ENCODE results near the gene SCYGR8. TPM values are rescaled to one million over a fixed set of nuclear protein-coding genes. Genes with fewer than 3 reads are reported as not detected.
"Not testable (repeated sequence)": the region's sequence is repeated elsewhere in the genome, so short reads cannot be mapped to it uniquely, and the experiment has no call there.

The SCYGR8 gene
- total RNA-seq, 5 donors from 2014 or later (not counting 1 experiment from before 2014, with no cell fraction given), result not detected

- CTCF ChIA-PET, result no interaction called here
- H3K36me3 Mint-ChIP-seq, result no peaks in the 10 kb centered on the region
- no peak overlapping the region for H3K4me3 Mint-ChIP-seq
- Histone ChIP-seq H3K9me3 (no peaks in the 10 kb centered on the region), H3K27me3 (replicated peaks in 1 of 2; ENCODE audit: control insufficient read depth in 2 of 2, extremely low read depth in 1 of 2, insufficient read depth in 2 of 2, low read length in 1 of 2) (peaks cover 8 to 13% of the 10 kb centered on the region in 2 experiments), H3K36me3 (ENCODE audit: control insufficient read depth in 2 of 2, extremely low read depth in 1 of 2, insufficient read depth in 1 of 2, low read length in 1 of 2) (no peaks in the 10 kb centered on the region), H3K27ac (ENCODE audit: low read length) (no peak overlapping the region), H3K4me1 (ENCODE audit: control insufficient read depth in 1 of 2, extremely low read depth in 1 of 2, insufficient read depth in 2 of 2, low read length in 2 of 2) (peaks cover 0 to 5% of the 10 kb centered on the region in 2 experiments), H3K4me3 (ENCODE audit: control insufficient read depth in 1 of 2, extremely low read depth in 1 of 2, low read length in 1 of 2) (no peak overlapping the region)
- peaks cover 0 to 10% (median 0%) of the 10 kb centered on the region in 3 donors for H3K4me1 Mint-ChIP-seq
- no peak for ATAC-seq (replicated peaks in 1 of 4)
- POLR2A ChIA-PET, result no interaction called here
- H3K27me3 Mint-ChIP-seq, result peaks cover 22 to 30% of the 10 kb centered on the region in 2 donors
- 83% methylated on average over 1 of the region's 4 CpGs for WGBS (ENCODE audit: insufficient coverage)
- no peak overlapping the region for H3K27ac Mint-ChIP-seq
- DNase-seq, result no peak
- no peaks in the 10 kb centered on the region for H3K9me3 Mint-ChIP-seq
Observed at GRCh38 chr2:227720680-227721079, 25.0 kb upstream of the SCYGR8 start.

GRCh38 chr2:227722821-227723220 lies 22.9 kb upstream of the SCYGR8 start:
- H3K9me3 ChIP-seq; ATAC-seq (replicated peaks in 1 of 4); H3K27ac Mint-ChIP-seq; H3K9me3 Mint-ChIP-seq; H3K4me1 ChIP-seq (ENCODE audit: control insufficient read depth in 1 of 2, extremely low read depth in 1 of 2, insufficient read depth in 2 of 2, low read length in 2 of 2); H3K27ac ChIP-seq (ENCODE audit: low read length); H3K27me3 ChIP-seq (replicated peaks in 1 of 2; ENCODE audit: control insufficient read depth in 2 of 2, extremely low read depth in 1 of 2, insufficient read depth in 2 of 2, low read length in 1 of 2); CTCF ChIA-PET; H3K36me3 ChIP-seq (ENCODE audit: control insufficient read depth in 2 of 2, extremely low read depth in 1 of 2, insufficient read depth in 1 of 2, low read length in 1 of 2); H3K4me1 Mint-ChIP-seq; H3K36me3 Mint-ChIP-seq; H3K4me3 ChIP-seq (ENCODE audit: control insufficient read depth in 1 of 2, extremely low read depth in 1 of 2, low read length in 1 of 2); DNase-seq; POLR2A ChIA-PET; H3K4me3 Mint-ChIP-seq: not testable (repeated sequence)
- 91% methylated on average over 3 of the region's 7 CpGs for WGBS (ENCODE audit: insufficient coverage)
- peaks cover 20 to 22% of the 10 kb centered on the region in 2 donors for H3K27me3 Mint-ChIP-seq

DNA sequence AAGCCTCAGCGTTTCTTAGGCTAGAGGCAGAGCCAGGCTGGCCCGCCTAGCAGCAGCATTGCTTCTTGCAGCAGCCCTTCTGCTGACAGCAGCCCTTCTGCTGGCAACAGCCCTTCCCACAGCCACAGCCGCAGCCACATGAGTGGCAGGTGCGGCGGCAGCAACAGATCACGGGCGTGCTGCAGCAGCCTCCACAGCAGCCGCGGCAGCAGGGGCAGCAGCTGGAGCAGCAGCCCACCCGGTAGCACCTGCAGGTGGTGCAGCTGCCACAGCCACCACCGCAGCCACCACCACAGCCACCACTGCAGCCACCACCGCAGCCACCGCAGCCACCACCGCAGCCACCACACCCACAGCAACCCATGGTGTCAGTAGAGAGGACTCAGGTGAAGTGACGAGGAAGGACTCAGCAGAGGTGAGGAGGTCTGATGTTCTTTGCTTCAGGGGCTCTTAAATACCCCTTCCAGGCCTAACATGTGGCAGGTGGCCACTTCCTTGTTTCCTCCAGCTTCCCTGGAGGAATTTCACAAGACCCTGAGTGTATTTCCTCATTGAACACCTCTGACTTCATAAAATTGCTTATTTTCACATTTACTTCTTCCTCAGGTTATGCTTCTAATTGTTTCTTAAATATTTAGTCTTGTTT lies 21.2 kb upstream of the SCYGR8 start, which contains the start of gene SCYGR6:
SCYGR6 (minus strand) TSS at position 364 of the 646 bp plus-strand sequence; CDS start at position 364, 0 bp downstream.
- CTCF ChIA-PET, result no interaction called here
- H3K36me3 Mint-ChIP-seq, result no peaks in the 10 kb centered on the region
- H3K27ac Mint-ChIP-seq, result no peak within 1 kb of the TSS
- peaks cover 21 to 28% of the 10 kb centered on the region in 2 donors for H3K27me3 Mint-ChIP-seq
- no peak within 1 kb of the TSS for H3K4me3 Mint-ChIP-seq
- Histone ChIP-seq H3K27ac (ENCODE audit: low read length) (no peak within 1 kb of the TSS), H3K4me1 (ENCODE audit: control insufficient read depth in 1 of 2, extremely low read depth in 1 of 2, insufficient read depth in 2 of 2, low read length in 2 of 2) (no peaks in the 10 kb centered on the region), H3K9me3 (no peaks in the 10 kb centered on the region), H3K4me3 (ENCODE audit: control insufficient read depth in 1 of 2, extremely low read depth in 1 of 2, low read length in 1 of 2) (no peak within 1 kb of the TSS), H3K27me3 (replicated peaks in 1 of 2; ENCODE audit: control insufficient read depth in 2 of 2, extremely low read depth in 1 of 2, insufficient read depth in 2 of 2, low read length in 1 of 2) (peaks cover 0 to 5% of the 10 kb centered on the region in 2 experiments), H3K36me3 (ENCODE audit: control insufficient read depth in 2 of 2, extremely low read depth in 1 of 2, insufficient read depth in 1 of 2, low read length in 1 of 2) (no peaks in the 10 kb centered on the region)
- DNase-seq (no peak), ATAC-seq (replicated peaks in 1 of 4) (no peak)
- POLR2A ChIA-PET, result no interaction called here
- H3K9me3 Mint-ChIP-seq, result no peaks in the 10 kb centered on the region
- WGBS (ENCODE audit: insufficient coverage), result 83% methylated on average over 2 of the region's 15 CpGs
- no peaks in the 10 kb centered on the region for H3K4me1 Mint-ChIP-seq

DNA sequence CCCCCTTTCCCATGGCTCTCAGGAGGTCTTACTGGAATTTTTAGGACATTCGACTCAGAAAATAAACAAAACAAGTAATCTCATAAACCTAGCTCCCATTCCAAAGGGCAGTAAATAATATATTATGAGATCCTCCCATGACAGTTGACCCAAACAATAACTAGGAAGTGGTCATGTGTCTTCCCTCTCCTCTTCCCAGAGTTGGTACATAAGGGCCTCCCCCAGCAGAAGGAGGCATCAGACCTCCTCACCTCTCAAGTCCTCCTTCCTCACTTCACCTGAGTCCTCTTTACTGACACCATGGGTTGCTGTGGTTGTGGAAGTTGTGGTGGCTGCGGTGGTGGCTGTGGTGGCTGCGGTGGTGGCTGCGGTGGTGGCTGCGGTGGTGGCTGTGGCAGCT lies 17.7 kb upstream of the SCYGR8 start, which contains the start of gene SCYGR7:
SCYGR7 (plus strand) TSS at position 301 of the 400 bp plus-strand sequence; CDS start at position 301, 0 bp downstream.
- Mint-ChIP-seq H3K4me1 (no peaks in the 10 kb centered on the region), H3K9me3 (no peaks in the 10 kb centered on the region), H3K27ac (no peak within 1 kb of the TSS), H3K27me3 (peaks cover 15 to 19% of the 10 kb centered on the region in 2 donors), H3K36me3 (no peaks in the 10 kb centered on the region), H3K4me3 (no peak within 1 kb of the TSS)
- Histone ChIP-seq H3K4me1 (ENCODE audit: control insufficient read depth in 1 of 2, extremely low read depth in 1 of 2, insufficient read depth in 2 of 2, low read length in 2 of 2) (no peaks in the 10 kb centered on the region), H3K27me3 (replicated peaks in 1 of 2; ENCODE audit: control insufficient read depth in 2 of 2, extremely low read depth in 1 of 2, insufficient read depth in 2 of 2, low read length in 1 of 2) (peaks cover 0 to 7% of the 10 kb centered on the region in 2 experiments), H3K27ac (ENCODE audit: low read length) (no peak within 1 kb of the TSS), H3K9me3 (no peaks in the 10 kb centered on the region), H3K4me3 (ENCODE audit: control insufficient read depth in 1 of 2, extremely low read depth in 1 of 2, low read length in 1 of 2) (no peak within 1 kb of the TSS), H3K36me3 (ENCODE audit: control insufficient read depth in 2 of 2, extremely low read depth in 1 of 2, insufficient read depth in 1 of 2, low read length in 1 of 2) (no peaks in the 10 kb centered on the region)
- ATAC-seq (replicated peaks in 1 of 4) (no peak), DNase-seq (no peak)
- CTCF ChIA-PET, result no interaction called here
- 87% methylated on average over 3 of the region's 5 CpGs for WGBS (ENCODE audit: insufficient coverage)
- POLR2A ChIA-PET, result no interaction called here

DNA sequence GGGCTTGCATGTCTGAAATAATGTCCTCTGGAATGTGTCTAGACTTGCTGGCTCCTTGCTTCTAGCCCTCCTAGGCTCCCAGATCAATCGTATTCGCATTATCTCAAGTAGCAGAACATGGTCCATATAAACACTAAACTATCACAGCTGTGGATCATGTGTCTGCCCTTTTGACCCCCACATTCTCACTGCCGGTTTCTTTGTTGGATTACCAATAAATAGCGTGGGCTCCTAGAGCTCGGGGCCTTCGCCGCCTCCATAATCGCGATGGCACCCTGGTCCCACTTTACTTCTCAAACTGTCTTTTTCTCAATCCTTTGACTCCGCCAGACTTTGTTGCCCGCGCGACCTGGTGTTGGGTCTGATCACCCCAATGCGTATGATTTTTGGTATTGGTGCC lies 6.3 kb upstream of the SCYGR8 start:
- no peaks in the 10 kb centered on the region for H3K36me3 ChIP-seq (ENCODE audit: control insufficient read depth in 2 of 2, extremely low read depth in 1 of 2, insufficient read depth in 1 of 2, low read length in 1 of 2)
- H3K27ac Mint-ChIP-seq, result no peak overlapping the region
- H3K27ac ChIP-seq (ENCODE audit: low read length), result no peak overlapping the region
- DNase-seq (no peak), ATAC-seq (replicated peaks in 1 of 4) (no peak)
- no peaks in the 10 kb centered on the region for H3K4me1 Mint-ChIP-seq
- H3K4me3 ChIP-seq (ENCODE audit: control insufficient read depth in 1 of 2, extremely low read depth in 1 of 2, low read length in 1 of 2), result no peak overlapping the region
- CTCF ChIA-PET, result interaction anchor here in 1 of 2 donors (1.7 kb wide), 1 partner anchor 26 kb away, joined by 4 read pairs; no protein-coding TSS in a partner anchor
- H3K9me3 ChIP-seq, result no peaks in the 10 kb centered on the region
- H3K36me3 Mint-ChIP-seq, result no peaks in the 10 kb centered on the region
- H3K4me1 ChIP-seq (ENCODE audit: control insufficient read depth in 1 of 2, extremely low read depth in 1 of 2, insufficient read depth in 2 of 2, low read length in 2 of 2), result no peaks in the 10 kb centered on the region
- H3K4me3 Mint-ChIP-seq, result no peak overlapping the region
- WGBS (ENCODE audit: insufficient coverage), result 98% methylated on average over 4 of the region's 14 CpGs
- peaks cover 8 to 11% of the 10 kb centered on the region in 2 donors for H3K27me3 Mint-ChIP-seq
- POLR2A ChIA-PET, result no interaction called here
- H3K9me3 Mint-ChIP-seq, result no peaks in the 10 kb centered on the region
- no peaks in the 10 kb centered on the region for H3K27me3 ChIP-seq (replicated peaks in 1 of 2; ENCODE audit: control insufficient read depth in 2 of 2, extremely low read depth in 1 of 2, insufficient read depth in 2 of 2, low read length in 1 of 2)

- H3K27me3 ChIP-seq (replicated peaks in 1 of 2; ENCODE audit: control insufficient read depth in 2 of 2, extremely low read depth in 1 of 2, insufficient read depth in 2 of 2, low read length in 1 of 2); H3K27ac Mint-ChIP-seq; H3K4me1 ChIP-seq (ENCODE audit: control insufficient read depth in 1 of 2, extremely low read depth in 1 of 2, insufficient read depth in 2 of 2, low read length in 2 of 2); H3K4me3 Mint-ChIP-seq; ATAC-seq (replicated peaks in 1 of 4); H3K9me3 ChIP-seq; H3K4me3 ChIP-seq (ENCODE audit: control insufficient read depth in 1 of 2, extremely low read depth in 1 of 2, low read length in 1 of 2); H3K36me3 Mint-ChIP-seq; H3K27ac ChIP-seq (ENCODE audit: low read length); H3K4me1 Mint-ChIP-seq; POLR2A ChIA-PET; H3K9me3 Mint-ChIP-seq; H3K36me3 ChIP-seq (ENCODE audit: control insufficient read depth in 2 of 2, extremely low read depth in 1 of 2, insufficient read depth in 1 of 2, low read length in 1 of 2): not testable (repeated sequence)
- no CpG with 5 or more reads among the region's 7 CpGs for WGBS (ENCODE audit: insufficient coverage)
- peak in 1 of 35 experiments; percentile 16 for DNase-seq
- CTCF ChIA-PET, result interaction anchor here in 1 of 2 donors (0.6 to 0.7 kb wide), 4 partner anchors 24 to 390 kb away, joined by 3 to 4 read pairs (median 4); no protein-coding TSS in a partner anchor
- peaks cover 8 to 11% of the 10 kb centered on the region in 2 donors for H3K27me3 Mint-ChIP-seq
Observed at GRCh38 chr2:227740705-227741104, 5.0 kb upstream of the SCYGR8 start.
